ENCODE measurements around the gene PPP6R1. TPM values are rescaled to one million over a fixed set of nuclear protein-coding genes. Genes with fewer than 3 reads are reported as not detected.
A peak's percentile ranks its signal among the peaks of the same experiment; 100 is the strongest.

Gene PPP6R1
- total and polyA plus RNA-seq, 10 donors = 49.2 to 150 (median 129) TPM

GRCh38 chr19:55279770-55280643 is 21.2 kb upstream of the PPP6R1 start, which contains the start of gene HSPBP1:
Gene HSPBP1, minus strand, starts transcription at chr19:55280110. Its CDS starts 502 bp downstream, at chr19:55279608.
- Histone ChIP-seq H3K27me3 (replicated peaks in 1 of 7) (peaks cover 0 to 25% (median 8%) of the 10 kb centered on the region in 7 donors), H3K27ac (peak within 1 kb of the TSS; percentile 74 to 88 (median 83)), H3K4me1 (peaks cover 17 to 83% (median 50%) of the 10 kb centered on the region in 6 donors), H3K36me3 (peaks cover 0 to 18% (median 11%) of the 10 kb centered on the region in 6 donors), H3K4me3 (peak within 1 kb of the TSS; percentile 65 to 85 (median 76)), H3K9me3 (no peaks in the 10 kb centered on the region)
- TF ChIP-seq POLR2AphosphoS5 (IDR thresholded peaks at IDR 0.05) = peak; percentile 85 to 87 (median 87)
- TF ChIP-seq CTCF (IDR thresholded peaks at IDR 0.05 in 8 of 11, conservative IDR thresholded peaks at IDR 0.05 in 3 of 11) = no peak
- TF ChIP-seq POLR2A (IDR thresholded peaks at IDR 0.05) = no peak
- WGBS, 5 donors = 3 to 8% (median 4%) methylated on average over 31 to 52 of the region's 52 CpGs
- peak; percentile 98 for DNase-seq
- intact Hi-C loops (cut with DNase I; ENCODE audit: low total_unique reads) = no loop called here

GRCh38 chr19:55279340-55279739 is 20.5 kb upstream of the PPP6R1 start:
- Histone ChIP-seq H3K4me1 (peaks cover 17 to 88% (median 50%) of the 10 kb centered on the region in 6 donors), H3K27ac (peak overlapping the region in 7 of 8 donors; percentile 79 to 88 (median 83)), H3K4me3 (peak overlapping the region; percentile 65 to 85 (median 76)), H3K9me3 (no peaks in the 10 kb centered on the region), H3K27me3 (replicated peaks in 1 of 7) (peaks cover 0 to 20% (median 8%) of the 10 kb centered on the region in 7 donors), H3K36me3 (peaks cover 0 to 24% (median 14%) of the 10 kb centered on the region in 6 donors)
- WGBS, 5 donors = 9 to 25% (median 15%) methylated on average over 20 to 23 of the region's 23 CpGs
- TF ChIP-seq CTCF (IDR thresholded peaks at IDR 0.05 in 8 of 11, conservative IDR thresholded peaks at IDR 0.05 in 3 of 11) (no peak), POLR2AphosphoS5 (IDR thresholded peaks at IDR 0.05) (no peak), POLR2A (IDR thresholded peaks at IDR 0.05) (no peak)
- DNase-seq = no peak
- intact Hi-C loops (cut with DNase I; ENCODE audit: low total_unique reads) = no loop called here

GRCh38 chr19:55278391-55279135 is 19.7 kb upstream of the PPP6R1 start:
- intact Hi-C loops (cut with DNase I; ENCODE audit: low total_unique reads) = no loop called here
- H3K4me1 ChIP-seq = peaks cover 17 to 81% (median 48%) of the 10 kb centered on the region in 6 donors
- no peaks in the 10 kb centered on the region for H3K9me3 ChIP-seq
- TF ChIP-seq POLR2A (IDR thresholded peaks at IDR 0.05) = no peak
- no peak for TF ChIP-seq POLR2AphosphoS5 (IDR thresholded peaks at IDR 0.05)
- no peak for TF ChIP-seq CTCF (IDR thresholded peaks at IDR 0.05 in 8 of 11, conservative IDR thresholded peaks at IDR 0.05 in 3 of 11)
- H3K27ac ChIP-seq = no peak overlapping the region
- 85 to 91% (median 88%) methylated on average over 13 of the region's 13 CpGs for WGBS, 5 donors
- no peak for DNase-seq
- H3K4me3 ChIP-seq = peak overlapping the region in 1 of 8 donors; percentile 75
- H3K27me3 ChIP-seq (replicated peaks in 1 of 7) = peaks cover 0 to 12% (median 2%) of the 10 kb centered on the region in 7 donors
- H3K36me3 ChIP-seq = peaks cover 0 to 32% (median 20%) of the 10 kb centered on the region in 6 donors

Measured in spleen (tissue), 11 donors.